Brain microvascular endothelial cell (primary cell): ENCODE measurements around the gene DGKG.

ENCODE experiments used
- DNase-seq: peaks from one replicate; pipeline ENCODE4 v3.0.0-alpha.2; 2020
- H3K27ac ChIP-seq: fragments of 250-450 bp; sonication (Bioruptor Pico); 2 replicates; pipeline ENCODE4 v1.5.1; 2020; ENCODE audit warnings: mild to moderate bottlenecking, moderate library complexity
- H3K27me3 ChIP-seq: fragments of 250-450 bp; sonication (Bioruptor Pico); replicated peaks from 2 replicates; pipeline ENCODE4 v1.5.1; 2020; ENCODE audit warnings: mild to moderate bottlenecking
- H3K36me3 ChIP-seq: fragments of 250-450 bp; sonication (Bioruptor Pico); replicated peaks from 2 replicates; pipeline ENCODE4 v1.5.1; 2020; ENCODE audit warnings: mild to moderate bottlenecking
- H3K4me3 ChIP-seq: 2 replicates; pipeline ENCODE4 v1.5.1; 2011; ENCODE audit warnings: low read depth, mild to moderate bottlenecking, control low read depth, low read length, moderate library complexity
- CTCF ChIP-seq: IDR thresholded peaks from 2 replicates; pipeline ENCODE4 v1.5.1; 2011; ENCODE audit warnings: low read depth, mild to moderate bottlenecking, moderate library complexity, low read length, control low read depth, inconsistent platforms; ENCODE audit errors: missing control alignments
- in situ Hi-C: cut with HindIII; loops from 2 replicates; pipeline ENCODE4 v1.10.0; 2017; ENCODE audit warnings: low sequenced_read_pairs, low pct_ligation_motif_present

Gene DGKG

GRCh38 chr3:186354100-186354499 is 7.9 kb downstream of the DGKG start:
- Histone ChIP-seq H3K36me3 (no peaks in the 10 kb centered on the region), H3K27ac (no peak overlapping the region), H3K27me3 (no peaks in the 10 kb centered on the region), H3K4me3 (no peak overlapping the region)
- no peak for DNase-seq
- in situ Hi-C loops = no loop called here
- TF ChIP-seq CTCF = no peak

GRCh38 chr3:186352369-186352768 is 9.7 kb downstream of the DGKG start:
- TF ChIP-seq CTCF = no peak
- H3K4me3 ChIP-seq = no peak overlapping the region
- H3K36me3 ChIP-seq = no peaks in the 10 kb centered on the region
- H3K27me3 ChIP-seq = no peaks in the 10 kb centered on the region
- H3K27ac ChIP-seq = no peak overlapping the region
- no peak for DNase-seq
- in situ Hi-C loops = no loop called here

- in situ Hi-C loops = no loop called here
- TF ChIP-seq CTCF = no peak
- H3K36me3 ChIP-seq = no peaks in the 10 kb centered on the region
- no peaks in the 10 kb centered on the region for H3K27me3 ChIP-seq
- no peak overlapping the region for H3K27ac ChIP-seq
- H3K4me3 ChIP-seq = no peak overlapping the region
- no peak for DNase-seq
Observed at GRCh38 chr3:186342197-186342596, 19.8 kb downstream of the DGKG start.

- DNase-seq = no peak
Observed at GRCh38 chr3:186340204-186340603, 21.8 kb downstream of the DGKG start.

GRCh38 chr3:186339180-186339918 is 22.7 kb downstream of the DGKG start:
- Histone ChIP-seq H3K36me3 (no peaks in the 10 kb centered on the region), H3K4me3 (no peak overlapping the region), H3K27me3 (no peaks in the 10 kb centered on the region), H3K27ac (no peak overlapping the region)
- in situ Hi-C loops = no loop called here
- TF ChIP-seq CTCF = no peak
- DNase-seq = no peak

More at GRCh38 chr3:186340204-186340603, 21.8 kb downstream of the DGKG start:
- Histone ChIP-seq H3K27ac (no peak overlapping the region), H3K27me3 (no peaks in the 10 kb centered on the region), H3K4me3 (no peak overlapping the region), H3K36me3 (no peaks in the 10 kb centered on the region)
- TF ChIP-seq CTCF = no peak
- in situ Hi-C loops = no loop called here

- no peak overlapping the region for H3K4me3 ChIP-seq
- no peak for TF ChIP-seq CTCF
- H3K27ac ChIP-seq = no peak overlapping the region
- in situ Hi-C loops = no loop called here
- no peaks in the 10 kb centered on the region for H3K36me3 ChIP-seq
- no peak for DNase-seq
- H3K27me3 ChIP-seq = no peaks in the 10 kb centered on the region
Observed at GRCh38 chr3:186333256-186333655, 28.8 kb downstream of the DGKG start.
